Heart left ventricle (tissue), 16 donors: ENCODE data around the gene LARP4B. TPM values are rescaled to one million over a fixed set of nuclear protein-coding genes. Genes with fewer than 3 reads are reported as not detected.

Experiments
- ATAC-seq, 4 donors: fragments of 200-7000 bp; cut with Tn5 transposase; one replicate each; pipeline ENCODE4 v1.9.1; 2020 to 2022; ENCODE audit warnings: moderate library complexity in 4 of 4, mild to moderate bottlenecking in 3 of 4, moderate number of reproducible peaks in 1 of 4
- DNase-seq, 5 donors: peaks; one replicate each; pipeline ENCODE4 v3.0.0-alpha.2; 2020
- H3K27ac ChIP-seq, 12 donors: fragments of 200-600 bp; sonication (generic) in 4 of 12; one replicate each; pipeline versions ENCODE4 v1.5.0 to v1.8.0; 2016 to 2022; ENCODE audit warnings: mild to moderate bottlenecking in 2 of 12
- H3K27me3 ChIP-seq, 9 donors: fragments of 200-600 bp; sonication (generic) in 2 of 9; one replicate each; pipeline versions ENCODE4 v1.5.1 to v1.8.0; 2016 to 2022; ENCODE audit warnings: mild to moderate bottlenecking in 3 of 9
- H3K36me3 ChIP-seq, 9 donors: fragments of 200-600 bp; sonication (generic) in 2 of 9; one replicate each; pipeline versions ENCODE4 v1.5.0 to v1.8.0; 2018 to 2022; ENCODE audit warnings: mild to moderate bottlenecking in 2 of 9
- H3K4me1 ChIP-seq, 12 donors: fragments of 200-600 bp; sonication (generic) in 4 of 12; one replicate each; pipeline versions ENCODE4 v1.5.0 to v1.8.0; 2016 to 2022; ENCODE audit warnings: mild to moderate bottlenecking in 3 of 12
- H3K4me3 ChIP-seq, 12 donors: fragments of 200-600 bp; sonication (generic) in 4 of 12; one replicate each; pipeline versions ENCODE4 v1.5.0 to v1.8.0; 2017 to 2022; ENCODE audit warnings: mild to moderate bottlenecking in 9 of 12, moderate library complexity in 4 of 12
- H3K9me3 ChIP-seq, 12 donors: fragments of 200-600 bp; sonication (generic) in 4 of 12; one replicate each; pipeline versions ENCODE4 v1.5.0 to v1.8.0; 2016 to 2022; ENCODE audit warnings: mild to moderate bottlenecking in 1 of 12
- POLR2A ChIP-seq, 2 donors: fragments of 450-650 bp; IDR thresholded peaks; one replicate each; pipeline ENCODE4 v1.6.1; 2017; ENCODE audit warnings: antibody characterized with exemption in 2 of 2, mild to moderate bottlenecking in 2 of 2, moderate library complexity in 2 of 2
- WGBS, 4 donors: extraction: QIAGEN DNeasy Blood & Tissue Kit in 2 of 4; methylation state at CpG; one replicate each; pipeline versions ENCODE4 v1.1.5 to v1.1.7; 2013 to 2018; 5-methylcytosine and 5-hydroxymethylcytosine counted together
- intact Hi-C, 10 donors: fragments of 100-400 bp; cut with DNase I; formaldehyde crosslinking; loops; one replicate each; pipeline versions ENCODE4 v1.11.1 to v1.14.2; 2022
- polyA plus RNA-seq, 2 donors: library from polyadenylated mRNA; stranded (reverse); fragments of 200-250 nt; gene quantifications; one replicate each; pipeline ENCODE4 v1.2.3, GENCODE V29; 2013
- total RNA-seq, 9 donors: library from RNA; depleted of rRNA in 2 of 9; stranded (reverse); fragments of >200 nt in 2 of 9; fragmentation: NEBNext Ultra II Directional in 3 of 9; extraction: Animal tissue kit (Norgen Biotek cat#: 25700) in 3 of 9; gene quantifications; one replicate each; pipeline versions ENCODE4 v1.1.0 to v1.2.4, GENCODE V29; 2016 to 2023
- TF ChIP-seq, protein P1 (sequence below), 12 donors: fragments of 200-600 bp; sonication (generic) in 4 of 12; IDR thresholded peaks; one replicate each; pipeline versions ENCODE4 v1.5.0 to v1.8.0; 2018 to 2022; ENCODE audit warnings: antibody characterized with exemption in 12 of 12, mild to moderate bottlenecking in 5 of 12
- donor health status: ischemic (EF 13 %, LVEDD 7.1; RV severe dilation, severe dysfunction).
- donor health status: healthy with polysubstance abuse.
- donor health status: DM: no; HTN: yes; CAD: no.
- donor health status: DM: no; HTN: no; CAD: no.
- donor health status: ischemic (EF 25% LVEDD 6.9; RV normal size, moderate dysfunction).
- donor health status: ischemic (EF 25% LVEDD 5.7; RV mildly dilated, moderate dysfunction).
- donor health status: healthy.
- donor health status: DM: yes; HTN: yes; CAD: no.
- donor health status: ischemic (EF 35%, LVEDD 5.7; RV mildly dilated, moderate dysfunction).
- donor health status: nonischemic (EF 11% LVEDD 7.7; RV severe dilation, severe dysfunction).
- donor health status: DM: yes; HTN: yes; CAD: no.
- donor health status: PGD.
- donor health status: ischemic (EF 29% LVEDD 5.4; RV normal size, mild dysfunction).
- donor health status: nonischemic (EF 23%, LVEDD 6.1; RV moderate dilation, normal function).

LARP4B gene
- total and polyA plus RNA-seq, 11 donors: 20.1 to 81.1 (median 63.0) TPM

DNA sequence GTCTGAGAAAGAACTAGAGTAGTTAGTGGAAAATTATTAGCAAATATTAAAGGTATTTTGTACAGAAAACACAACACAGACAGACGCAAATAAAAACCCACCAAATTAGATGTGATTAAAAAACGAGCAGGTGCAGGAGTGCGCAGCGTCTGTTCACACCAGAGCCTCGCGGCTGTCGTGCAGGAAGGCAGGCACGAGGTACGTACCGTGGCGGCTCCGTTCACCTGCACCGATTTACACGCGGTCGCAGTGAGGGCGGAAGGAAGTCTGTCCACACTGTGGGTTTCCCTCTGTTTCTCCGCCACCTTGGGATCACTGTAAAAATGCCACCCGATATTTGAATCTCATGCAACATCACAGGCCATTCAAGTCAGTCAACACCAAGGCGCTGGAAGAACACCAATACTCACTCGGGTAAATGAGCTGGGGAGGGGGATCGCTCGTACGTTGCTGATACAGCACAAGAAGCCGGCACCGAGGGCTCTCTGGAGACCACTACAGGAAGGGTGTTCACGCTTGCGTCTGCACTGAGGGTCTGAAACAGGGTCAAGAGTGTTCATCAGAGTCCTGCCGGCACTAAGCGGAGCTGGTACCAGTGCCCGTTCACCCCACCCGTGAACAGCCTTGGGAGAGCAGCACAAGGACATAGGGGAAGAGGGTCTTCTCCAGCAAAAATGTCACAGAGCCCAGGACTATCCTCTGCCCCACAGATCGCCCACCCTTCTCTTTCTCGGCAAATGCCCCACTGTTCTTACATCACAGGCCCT lies 116.8 kb downstream of the LARP4B start:
- intact Hi-C loops: loop anchor here in 3 of 10 donors (5.0 to 10.0 kb wide), 3 partner anchors 50 to 118 kb away; partner anchors contain the start of gene LARP4B (in 1 of the 3)
- Histone ChIP-seq H3K27ac (no peak overlapping the region), H3K9me3 (no peaks in the 10 kb centered on the region), H3K36me3 (peaks cover 0 to 100% (median 96%) of the 10 kb centered on the region in 9 donors), H3K4me3 (no peak overlapping the region), H3K4me1 (peaks cover 0 to 37% (median 31%) of the 10 kb centered on the region in 12 donors), H3K27me3 (no peaks in the 10 kb centered on the region)
- 90 to 97% (median 94%) methylated on average over 33 to 34 of the region's 34 CpGs for WGBS, 4 donors
- TF ChIP-seq, protein P1, sequence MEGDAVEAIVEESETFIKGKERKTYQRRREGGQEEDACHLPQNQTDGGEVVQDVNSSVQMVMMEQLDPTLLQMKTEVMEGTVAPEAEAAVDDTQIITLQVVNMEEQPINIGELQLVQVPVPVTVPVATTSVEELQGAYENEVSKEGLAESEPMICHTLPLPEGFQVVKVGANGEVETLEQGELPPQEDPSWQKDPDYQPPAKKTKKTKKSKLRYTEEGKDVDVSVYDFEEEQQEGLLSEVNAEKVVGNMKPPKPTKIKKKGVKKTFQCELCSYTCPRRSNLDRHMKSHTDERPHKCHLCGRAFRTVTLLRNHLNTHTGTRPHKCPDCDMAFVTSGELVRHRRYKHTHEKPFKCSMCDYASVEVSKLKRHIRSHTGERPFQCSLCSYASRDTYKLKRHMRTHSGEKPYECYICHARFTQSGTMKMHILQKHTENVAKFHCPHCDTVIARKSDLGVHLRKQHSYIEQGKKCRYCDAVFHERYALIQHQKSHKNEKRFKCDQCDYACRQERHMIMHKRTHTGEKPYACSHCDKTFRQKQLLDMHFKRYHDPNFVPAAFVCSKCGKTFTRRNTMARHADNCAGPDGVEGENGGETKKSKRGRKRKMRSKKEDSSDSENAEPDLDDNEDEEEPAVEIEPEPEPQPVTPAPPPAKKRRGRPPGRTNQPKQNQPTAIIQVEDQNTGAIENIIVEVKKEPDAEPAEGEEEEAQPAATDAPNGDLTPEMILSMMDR (IDR thresholded peaks at IDR 0.05): no peak
- TF ChIP-seq POLR2A (IDR thresholded peaks at IDR 0.05): no peak
- no peak for ATAC-seq
- no peak for DNase-seq

- DNase-seq (no peak), ATAC-seq (peak in 2 of 4 donors; percentile 26 to 34)
- peaks cover 0 to 30% (median 18%) of the 10 kb centered on the region in 12 donors for H3K4me1 ChIP-seq
- TF ChIP-seq POLR2A (IDR thresholded peaks at IDR 0.05): no peak
- TF ChIP-seq, protein P1 (IDR thresholded peaks at IDR 0.05): no peak
- H3K36me3 ChIP-seq: peaks cover 0 to 100% (median 89%) of the 10 kb centered on the region in 9 donors
- 88 to 90% (median 89%) methylated on average over 6 of the region's 6 CpGs for WGBS, 4 donors
- no peak overlapping the region for H3K4me3 ChIP-seq
- no peak overlapping the region for H3K27ac ChIP-seq
- intact Hi-C loops: loop anchor here in 2 of 10 donors (10.0 kb wide), 2 partner anchors 52 to 112 kb away; no protein-coding TSS in a partner anchor
- no peaks in the 10 kb centered on the region for H3K9me3 ChIP-seq
- H3K27me3 ChIP-seq: no peaks in the 10 kb centered on the region
Measured at GRCh38 chr10:813286-813685, 118.2 kb downstream of the LARP4B start.

GRCh38 chr10:812787-813186 lies 118.7 kb downstream of the LARP4B start:
- no peak for DNase-seq
- TF ChIP-seq POLR2A (IDR thresholded peaks at IDR 0.05): no peak
- TF ChIP-seq, protein P1 (IDR thresholded peaks at IDR 0.05): no peak
- ATAC-seq: no peak
- Histone ChIP-seq H3K4me1 (peaks cover 0 to 25% (median 13%) of the 10 kb centered on the region in 12 donors), H3K27me3 (no peaks in the 10 kb centered on the region), H3K36me3 (peaks cover 0 to 100% (median 90%) of the 10 kb centered on the region in 9 donors), H3K9me3 (no peaks in the 10 kb centered on the region), H3K27ac (no peak overlapping the region), H3K4me3 (no peak overlapping the region)
- WGBS, 4 donors: 92 to 94% (median 93%) methylated on average over 19 of the region's 19 CpGs
- intact Hi-C loops: loop anchor here in 2 of 10 donors (10.0 kb wide), 2 partner anchors 52 to 112 kb away; no protein-coding TSS in a partner anchor
